ENCODE measurements around the gene FOXL1.

The FOXL1 gene

DNA sequence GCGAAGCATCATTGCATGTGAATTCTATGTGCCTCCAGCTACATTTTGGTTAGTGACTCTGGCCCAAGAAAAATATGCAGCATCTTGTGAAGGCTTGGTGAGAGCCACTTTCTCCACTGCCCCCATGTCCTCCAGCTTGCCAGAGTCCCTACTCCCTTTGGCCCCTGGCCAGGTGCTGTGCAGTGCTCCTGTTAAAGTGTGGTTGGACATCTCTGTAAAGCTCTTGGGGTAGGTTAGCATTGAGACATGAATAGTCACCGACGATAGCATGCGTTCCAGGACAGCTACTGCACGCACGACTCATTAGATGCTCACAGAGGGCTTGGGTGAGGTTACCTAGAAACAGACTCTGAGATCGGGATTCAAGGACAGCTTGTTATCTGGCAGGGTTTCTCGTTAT, 48.6 kb downstream of the FOXL1 start:
- TF ChIP-seq, protein P1, sequence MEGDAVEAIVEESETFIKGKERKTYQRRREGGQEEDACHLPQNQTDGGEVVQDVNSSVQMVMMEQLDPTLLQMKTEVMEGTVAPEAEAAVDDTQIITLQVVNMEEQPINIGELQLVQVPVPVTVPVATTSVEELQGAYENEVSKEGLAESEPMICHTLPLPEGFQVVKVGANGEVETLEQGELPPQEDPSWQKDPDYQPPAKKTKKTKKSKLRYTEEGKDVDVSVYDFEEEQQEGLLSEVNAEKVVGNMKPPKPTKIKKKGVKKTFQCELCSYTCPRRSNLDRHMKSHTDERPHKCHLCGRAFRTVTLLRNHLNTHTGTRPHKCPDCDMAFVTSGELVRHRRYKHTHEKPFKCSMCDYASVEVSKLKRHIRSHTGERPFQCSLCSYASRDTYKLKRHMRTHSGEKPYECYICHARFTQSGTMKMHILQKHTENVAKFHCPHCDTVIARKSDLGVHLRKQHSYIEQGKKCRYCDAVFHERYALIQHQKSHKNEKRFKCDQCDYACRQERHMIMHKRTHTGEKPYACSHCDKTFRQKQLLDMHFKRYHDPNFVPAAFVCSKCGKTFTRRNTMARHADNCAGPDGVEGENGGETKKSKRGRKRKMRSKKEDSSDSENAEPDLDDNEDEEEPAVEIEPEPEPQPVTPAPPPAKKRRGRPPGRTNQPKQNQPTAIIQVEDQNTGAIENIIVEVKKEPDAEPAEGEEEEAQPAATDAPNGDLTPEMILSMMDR (IDR thresholded peaks at IDR 0.05; ENCODE audit: insufficient read depth, missing control alignments) = no peak
- FAIRE-seq (no peak), DNase-seq (ENCODE audit: insufficient read length, low spot score) (no peak)

GRCh38 chr16:86628614-86629013, 50.3 kb downstream of the FOXL1 start:
- FAIRE-seq (no peak), DNase-seq (ENCODE audit: insufficient read length, low spot score) (no peak)
- TF ChIP-seq, protein P1 (IDR thresholded peaks at IDR 0.05; ENCODE audit: insufficient read depth, missing control alignments) = no peak

DNA sequence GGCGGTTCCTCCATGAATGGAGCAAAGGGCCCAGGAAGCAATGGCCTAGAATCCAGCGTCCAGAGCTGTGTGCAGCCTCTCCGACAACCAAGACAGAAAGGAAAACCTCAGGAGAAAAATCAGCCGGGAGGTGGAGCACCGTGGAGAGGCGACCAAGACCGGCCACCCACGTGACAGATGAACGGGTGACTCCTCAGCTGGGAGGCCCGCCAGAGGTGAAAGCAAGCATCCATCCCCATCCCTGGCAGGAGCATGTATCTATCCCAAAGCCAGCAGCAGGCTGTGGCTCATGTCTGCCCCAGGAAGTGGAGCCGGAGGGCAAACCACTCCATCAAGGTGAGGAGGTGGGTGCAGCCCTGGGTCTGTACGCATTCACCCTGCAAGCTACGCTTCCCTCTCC, 52.1 kb downstream of the FOXL1 start:
- FAIRE-seq = no peak

GRCh38 chr16:86631444-86631843, 53.1 kb downstream of the FOXL1 start:
- TF ChIP-seq, protein P1 (IDR thresholded peaks at IDR 0.05; ENCODE audit: insufficient read depth, missing control alignments) = no peak
- no peak for DNase-seq (ENCODE audit: insufficient read length, low spot score)
- FAIRE-seq = no peak

More for the DNA sequence above, 52.1 kb downstream of the FOXL1 start:
- TF ChIP-seq, protein P1 (IDR thresholded peaks at IDR 0.05; ENCODE audit: insufficient read depth, missing control alignments) = no peak
- no peak for DNase-seq (ENCODE audit: insufficient read length, low spot score)
